Parathyroid adenoma (tissue), 2 donors: ENCODE measurements around the gene SLC35B3.
"Not testable (repeated sequence)": the region's sequence is repeated elsewhere in the genome, so short reads cannot be mapped to it uniquely, and the experiment has no call there.

Experiments
- H2AFZ ChIP-seq: fragments of 300-600 bp; sonication (generic); one replicate; pipeline ENCODE4 v1.7.0; 2017; ENCODE audit warnings: antibody characterized with exemption, mild to moderate bottlenecking
- H3K27ac ChIP-seq: fragments of 300-600 bp; sonication (generic); one replicate; pipeline ENCODE4 v1.7.0; 2017
- H3K27me3 ChIP-seq: fragments of 300-600 bp; sonication (generic); one replicate; pipeline ENCODE4 v1.7.0; 2017; ENCODE audit warnings: low read length; ENCODE audit not compliant: control insufficient read depth, insufficient read depth
- H3K36me3 ChIP-seq: fragments of 300-600 bp; sonication (generic); one replicate; pipeline ENCODE4 v1.7.0; 2017; ENCODE audit warnings: low read length; ENCODE audit not compliant: control insufficient read depth, insufficient read depth
- H3K4me1 ChIP-seq: fragments of 300-600 bp; sonication (generic); one replicate; pipeline ENCODE4 v1.7.0; 2017; ENCODE audit warnings: control low read depth
- H3K4me2 ChIP-seq: fragments of 300-600 bp; sonication (generic); one replicate; pipeline ENCODE4 v1.7.0; 2017; ENCODE audit warnings: low read length
- H3K4me3 ChIP-seq: fragments of 300-600 bp; sonication (generic); one replicate; pipeline ENCODE4 v1.7.0; 2017; ENCODE audit warnings: low read depth, low read length
- H3K79me2 ChIP-seq: fragments of 300-600 bp; sonication (generic); one replicate; pipeline ENCODE4 v1.7.0; 2017; ENCODE audit warnings: control low read depth
- H3K9ac ChIP-seq: fragments of 300-600 bp; sonication (generic); one replicate; pipeline ENCODE4 v1.7.0; 2017; ENCODE audit warnings: mild to moderate bottlenecking
- H3K9me3 ChIP-seq: fragments of 300-600 bp; sonication (generic); one replicate; pipeline ENCODE4 v1.7.0; 2017; ENCODE audit warnings: low read length; ENCODE audit not compliant: control insufficient read depth
- CTCF ChIP-seq: fragments of 300-600 bp; sonication (generic); IDR thresholded peaks from one replicate; pipeline ENCODE4 v1.7.0; 2017; ENCODE audit warnings: antibody characterized with exemption, mild to moderate bottlenecking
- donor health status: primary hyperparathyroidism.

SLC35B3 gene

GRCh38 chr6:8420031-8420588 is 15.2 kb downstream of the SLC35B3 start:
- Histone ChIP-seq H3K79me2 (no peaks in the 10 kb centered on the region), H3K4me2 (no peak overlapping the region), H3K9ac (no peak overlapping the region), H3K9me3 (no peaks in the 10 kb centered on the region), H3K36me3 (peaks cover under 1% of the 10 kb centered on the region), H3K27ac (no peak overlapping the region), H3K4me3 (no peak overlapping the region), H3K27me3 (no peaks in the 10 kb centered on the region), H2AFZ (no peak overlapping the region), H3K4me1 (no peaks in the 10 kb centered on the region)
- TF ChIP-seq CTCF, result no peak

- Histone ChIP-seq H3K9ac (no peak overlapping the region), H3K27ac (no peak overlapping the region), H3K4me2 (no peak overlapping the region), H3K9me3 (no peaks in the 10 kb centered on the region), H2AFZ (no peak overlapping the region), H3K4me1 (no peaks in the 10 kb centered on the region), H3K79me2 (no peaks in the 10 kb centered on the region), H3K4me3 (no peak overlapping the region), H3K36me3 (no peaks in the 10 kb centered on the region), H3K27me3 (no peaks in the 10 kb centered on the region)
- TF ChIP-seq CTCF, result no peak
Measured at GRCh38 chr6:8415913-8416312, 19.4 kb downstream of the SLC35B3 start.

GRCh38 chr6:8415280-8415679 is 20.1 kb downstream of the SLC35B3 start:
- no peaks in the 10 kb centered on the region for H3K36me3 ChIP-seq
- H3K9me3 ChIP-seq, result no peaks in the 10 kb centered on the region
- H3K27me3 ChIP-seq, result no peaks in the 10 kb centered on the region
- no peak overlapping the region for H3K9ac ChIP-seq
- no peak for TF ChIP-seq CTCF
- no peak overlapping the region for H3K4me2 ChIP-seq
- H3K4me1 ChIP-seq, result no peaks in the 10 kb centered on the region
- no peaks in the 10 kb centered on the region for H3K79me2 ChIP-seq
- H3K4me3 ChIP-seq, result no peak overlapping the region
- no peak overlapping the region for H3K27ac ChIP-seq
- H2AFZ ChIP-seq, result no peak overlapping the region

- Histone ChIP-seq H3K27ac (no peak overlapping the region), H2AFZ (no peak overlapping the region), H3K4me2 (no peak overlapping the region), H3K9ac (no peak overlapping the region), H3K9me3 (no peaks in the 10 kb centered on the region), H3K27me3 (no peaks in the 10 kb centered on the region), H3K79me2 (no peaks in the 10 kb centered on the region), H3K4me1 (no peaks in the 10 kb centered on the region), H3K4me3 (no peak overlapping the region), H3K36me3 (no peaks in the 10 kb centered on the region)
- TF ChIP-seq CTCF, result no peak
Measured at GRCh38 chr6:8414844-8415243, 20.5 kb downstream of the SLC35B3 start.

- H3K4me2 ChIP-seq, H3K27me3 ChIP-seq, H3K4me3 ChIP-seq, H3K4me1 ChIP-seq, H3K36me3 ChIP-seq, H3K9ac ChIP-seq, H2AFZ ChIP-seq, H3K79me2 ChIP-seq, H3K9me3 ChIP-seq, H3K27ac ChIP-seq: not testable (repeated sequence)
Measured at GRCh38 chr6:8405946-8406345, 29.4 kb downstream of the SLC35B3 start.
